Esophagus muscularis mucosa (tissue), 4 donors: Measurements from ENCODE around the gene B9D2.

Source experiments
- EP300 ChIP-seq: sonication (generic); formaldehyde crosslinking; IDR thresholded peaks from one replicate; pipeline ENCODE4 v1.6.1; 2017; ENCODE audit warnings: antibody characterized with exemption
- POLR2A ChIP-seq: fragments of 450-650 bp; IDR thresholded peaks from one replicate; pipeline ENCODE4 v1.6.1; 2017; ENCODE audit warnings: antibody characterized with exemption, moderate library complexity, mild to moderate bottlenecking, low read depth
- POLR2AphosphoS5 ChIP-seq, 2 donors: sonication (generic); formaldehyde crosslinking; IDR thresholded peaks; one replicate each; pipeline ENCODE4 v1.6.1; 2017; ENCODE audit warnings: antibody characterized with exemption in 2 of 2
- TF ChIP-seq, protein P1 (sequence below), 3 experiments: fragments of 200-600 bp in 2 of 3; fragments of 450-650 bp in 1 of 3; sonication (generic) in 2 of 3; IDR thresholded peaks; one replicate each; pipeline ENCODE4 v1.5.1; 2017 to 2019; ENCODE audit warnings: antibody characterized with exemption in 3 of 3, mild to moderate bottlenecking in 2 of 3, moderate library complexity in 1 of 3

DNA sequence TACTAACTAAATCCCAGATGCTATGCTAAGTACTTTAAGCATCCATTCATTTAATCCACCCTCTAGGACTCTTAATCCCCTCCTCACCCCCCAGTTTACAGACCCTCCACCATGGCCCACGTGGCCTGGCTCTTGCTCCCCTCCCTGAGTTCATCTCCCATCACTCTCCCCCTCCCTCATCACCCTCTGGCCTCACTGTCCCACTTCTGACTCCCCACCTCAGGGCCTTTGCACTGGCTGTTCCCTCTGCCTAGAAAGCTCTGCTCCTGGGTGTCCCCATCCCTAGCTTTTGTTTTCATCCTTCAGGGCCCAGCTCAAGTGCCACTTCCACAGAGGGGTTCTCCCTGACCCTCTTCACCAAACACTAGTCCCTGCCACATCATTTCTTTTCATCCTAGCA, 4.2 kb downstream of the B9D2 start:
- TF ChIP-seq, protein P1, sequence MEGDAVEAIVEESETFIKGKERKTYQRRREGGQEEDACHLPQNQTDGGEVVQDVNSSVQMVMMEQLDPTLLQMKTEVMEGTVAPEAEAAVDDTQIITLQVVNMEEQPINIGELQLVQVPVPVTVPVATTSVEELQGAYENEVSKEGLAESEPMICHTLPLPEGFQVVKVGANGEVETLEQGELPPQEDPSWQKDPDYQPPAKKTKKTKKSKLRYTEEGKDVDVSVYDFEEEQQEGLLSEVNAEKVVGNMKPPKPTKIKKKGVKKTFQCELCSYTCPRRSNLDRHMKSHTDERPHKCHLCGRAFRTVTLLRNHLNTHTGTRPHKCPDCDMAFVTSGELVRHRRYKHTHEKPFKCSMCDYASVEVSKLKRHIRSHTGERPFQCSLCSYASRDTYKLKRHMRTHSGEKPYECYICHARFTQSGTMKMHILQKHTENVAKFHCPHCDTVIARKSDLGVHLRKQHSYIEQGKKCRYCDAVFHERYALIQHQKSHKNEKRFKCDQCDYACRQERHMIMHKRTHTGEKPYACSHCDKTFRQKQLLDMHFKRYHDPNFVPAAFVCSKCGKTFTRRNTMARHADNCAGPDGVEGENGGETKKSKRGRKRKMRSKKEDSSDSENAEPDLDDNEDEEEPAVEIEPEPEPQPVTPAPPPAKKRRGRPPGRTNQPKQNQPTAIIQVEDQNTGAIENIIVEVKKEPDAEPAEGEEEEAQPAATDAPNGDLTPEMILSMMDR (IDR thresholded peaks at IDR 0.05) = no peak
- TF ChIP-seq POLR2A (no peak), POLR2AphosphoS5 (IDR thresholded peaks at IDR 0.05) (no peak), EP300 (no peak)
